GM18508 (cell line): ENCODE results near the gene CCDC86.
"Not testable (repeated sequence)": the region's sequence is repeated elsewhere in the genome, so short reads cannot be mapped to it uniquely, and the experiment has no call there.

ENCODE experiments used
- ATAC-seq: cut with Tn5 transposase; IDR thresholded peaks from one replicate; pipeline ENCODE4 v1.9.1; 2021; ENCODE audit warnings: moderate number of reproducible peaks; ENCODE audit not compliant: insufficient read depth, unreplicated experiment

The CCDC86 gene

GRCh38 chr11:60841797-60842667 is at the start of gene CCDC86:
CCDC86 (plus strand) TSS chr11:60842113; CDS start chr11:60842125, 12 bp downstream.
- peak; percentile 34 for ATAC-seq

- no peak for ATAC-seq
Observed at GRCh38 chr11:60792521-60792920, 49.4 kb upstream of the CCDC86 start.

- ATAC-seq, result no peak
Observed at GRCh38 chr11:60795291-60795690, 46.6 kb upstream of the CCDC86 start.

GRCh38 chr11:60797846-60798630 is 43.9 kb upstream of the CCDC86 start:
- no peak for ATAC-seq

- ATAC-seq, result no peak
Observed at GRCh38 chr11:60798631-60799030, 43.3 kb upstream of the CCDC86 start.

- no peak for ATAC-seq
Observed at GRCh38 chr11:60801194-60801593, 40.7 kb upstream of the CCDC86 start.

- ATAC-seq, result no peak
Observed at GRCh38 chr11:60803273-60803936, 38.5 kb upstream of the CCDC86 start.

- ATAC-seq, result no peak
Observed at GRCh38 chr11:60809249-60809648, 32.7 kb upstream of the CCDC86 start.

- no peak for ATAC-seq
Observed at GRCh38 chr11:60809691-60810090, 32.2 kb upstream of the CCDC86 start.

- no peak for ATAC-seq
Observed at GRCh38 chr11:60810151-60810550, 31.8 kb upstream of the CCDC86 start.

GRCh38 chr11:60810569-60810968 is 31.3 kb upstream of the CCDC86 start:
- no peak for ATAC-seq

- no peak for ATAC-seq
Observed at GRCh38 chr11:60813324-60813723, 28.6 kb upstream of the CCDC86 start.

GRCh38 chr11:60814112-60814511 is 27.8 kb upstream of the CCDC86 start:
- no peak for ATAC-seq

- ATAC-seq, result no peak
Observed at GRCh38 chr11:60816590-60817157, 25.2 kb upstream of the CCDC86 start.

GRCh38 chr11:60818057-60818456 is 23.9 kb upstream of the CCDC86 start:
- ATAC-seq, result no peak

GRCh38 chr11:60821827-60822599 is 19.9 kb upstream of the CCDC86 start:
- ATAC-seq, result no peak

- not testable (repeated sequence) for ATAC-seq
Observed at GRCh38 chr11:60823745-60824306, 18.1 kb upstream of the CCDC86 start.

GRCh38 chr11:60825118-60825517 is 16.8 kb upstream of the CCDC86 start:
- ATAC-seq, result no peak

GRCh38 chr11:60825790-60826189 is 16.1 kb upstream of the CCDC86 start:
- ATAC-seq, result no peak
